CD4-positive, alpha-beta T cell treated with Interleukin-21 for 1 hour (primary cell): ENCODE data around the gene MAPRE3.
A peak's percentile ranks its signal among the peaks of the same experiment; 100 is the strongest.

Experiments used
- DNase-seq: peaks from one replicate; pipeline ENCODE4 v3.0.0-alpha.2; 2020

MAPRE3 gene

GRCh38 chr2:26988058-26988860 is 17.8 kb downstream of the MAPRE3 start:
- no peak for DNase-seq

GRCh38 chr2:26989156-26989555 is 18.7 kb downstream of the MAPRE3 start:
- DNase-seq, result no peak

- no peak for DNase-seq
Observed at GRCh38 chr2:26991717-26992116, 21.3 kb downstream of the MAPRE3 start.

- no peak for DNase-seq
Observed at GRCh38 chr2:26993768-26994167, 23.3 kb downstream of the MAPRE3 start.

- DNase-seq, result no peak
Observed at GRCh38 chr2:26994983-26995382, 24.5 kb downstream of the MAPRE3 start.

- no peak for DNase-seq
Observed at GRCh38 chr2:26997394-26997793, 27.0 kb downstream of the MAPRE3 start.

- no peak for DNase-seq
Observed at GRCh38 chr2:26998323-26998722, 27.9 kb downstream of the MAPRE3 start.

GRCh38 chr2:27000228-27000627 is 29.8 kb downstream of the MAPRE3 start:
- DNase-seq, result no peak

GRCh38 chr2:27000995-27001394 is 30.6 kb downstream of the MAPRE3 start:
- no peak for DNase-seq

GRCh38 chr2:27001950-27002349 is 31.5 kb downstream of the MAPRE3 start:
- no peak for DNase-seq

GRCh38 chr2:27003007-27003406 is 32.6 kb downstream of the MAPRE3 start:
- no peak for DNase-seq

- no peak for DNase-seq
Observed at GRCh38 chr2:27003857-27004256, 33.4 kb downstream of the MAPRE3 start.

GRCh38 chr2:27006602-27007415 is 36.4 kb downstream of the MAPRE3 start:
- no peak for DNase-seq

- DNase-seq, result no peak
Observed at GRCh38 chr2:27007416-27008374, 37.3 kb downstream of the MAPRE3 start.

- no peak for DNase-seq
Observed at GRCh38 chr2:27008678-27009077, 38.2 kb downstream of the MAPRE3 start.

GRCh38 chr2:27009083-27009482 is 38.6 kb downstream of the MAPRE3 start:
- DNase-seq, result no peak

- DNase-seq, result no peak
Observed at GRCh38 chr2:27009716-27010115, 39.3 kb downstream of the MAPRE3 start.

- DNase-seq, result no peak
Observed at GRCh38 chr2:27010139-27010538, 39.7 kb downstream of the MAPRE3 start.

GRCh38 chr2:27013738-27014137 is 43.3 kb downstream of the MAPRE3 start:
- DNase-seq, result no peak

GRCh38 chr2:27014771-27015433 is 44.5 kb downstream of the MAPRE3 start:
- no peak for DNase-seq

- DNase-seq, result peak; percentile 35
Observed at GRCh38 chr2:27016801-27017325, 46.4 kb downstream of the MAPRE3 start.

- DNase-seq, result no peak
Observed at GRCh38 chr2:27018142-27018541, 47.7 kb downstream of the MAPRE3 start.
